Activated CD4-positive, alpha-beta T cell treated with anti-CD3 and anti-CD28 coated beads for 48 hours (primary cell): ENCODE data around the gene PNPLA7.

ENCODE experiments used
- DNase-seq: peaks from one replicate; pipeline ENCODE4 v3.0.0-alpha.2; 2020

Gene PNPLA7

DNA sequence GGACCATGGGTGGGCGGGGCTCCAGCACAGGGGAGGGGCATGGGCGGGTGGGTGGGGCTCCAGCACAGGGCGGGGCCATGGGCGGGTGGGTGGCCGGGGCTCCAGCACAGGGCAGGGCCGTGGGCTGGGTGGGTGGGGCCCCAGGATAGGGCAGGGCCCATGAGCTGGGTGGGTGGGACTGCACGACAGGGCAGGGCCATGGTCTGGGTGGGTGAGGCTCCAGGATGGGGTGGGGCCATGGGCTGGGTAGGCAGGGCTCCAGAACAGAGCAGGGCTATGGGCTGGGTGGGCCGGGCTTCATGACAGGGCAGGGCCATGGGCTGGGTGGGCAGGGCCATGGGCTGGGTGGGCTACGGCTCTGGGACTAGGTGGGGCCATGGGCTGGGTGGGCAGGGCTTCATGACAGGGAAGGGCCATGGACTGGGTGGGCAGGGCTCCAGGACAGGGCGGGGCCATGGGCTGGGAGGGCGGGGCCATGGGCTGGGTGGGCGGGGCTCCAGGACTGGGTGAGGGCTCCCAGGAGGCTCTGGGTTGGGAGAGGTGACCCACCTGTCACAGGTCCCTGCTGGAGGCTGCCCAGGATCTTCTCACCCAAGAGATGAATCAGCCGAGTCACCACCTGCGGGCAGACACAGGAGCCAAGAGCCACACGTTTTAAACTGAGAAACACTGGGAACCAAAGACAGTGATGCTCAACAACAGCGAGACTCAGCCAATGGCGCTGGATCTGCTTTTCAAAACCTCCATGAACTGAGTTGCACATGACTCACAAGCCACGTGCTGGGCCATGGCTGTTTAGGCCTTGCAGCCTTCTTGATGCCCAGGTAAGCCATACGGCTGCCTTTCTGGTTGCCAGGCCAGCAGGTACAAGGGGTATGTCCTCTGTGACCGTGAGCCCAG is 57.5 kb downstream of the PNPLA7 start:
- peak; percentile 52 for DNase-seq

DNA sequence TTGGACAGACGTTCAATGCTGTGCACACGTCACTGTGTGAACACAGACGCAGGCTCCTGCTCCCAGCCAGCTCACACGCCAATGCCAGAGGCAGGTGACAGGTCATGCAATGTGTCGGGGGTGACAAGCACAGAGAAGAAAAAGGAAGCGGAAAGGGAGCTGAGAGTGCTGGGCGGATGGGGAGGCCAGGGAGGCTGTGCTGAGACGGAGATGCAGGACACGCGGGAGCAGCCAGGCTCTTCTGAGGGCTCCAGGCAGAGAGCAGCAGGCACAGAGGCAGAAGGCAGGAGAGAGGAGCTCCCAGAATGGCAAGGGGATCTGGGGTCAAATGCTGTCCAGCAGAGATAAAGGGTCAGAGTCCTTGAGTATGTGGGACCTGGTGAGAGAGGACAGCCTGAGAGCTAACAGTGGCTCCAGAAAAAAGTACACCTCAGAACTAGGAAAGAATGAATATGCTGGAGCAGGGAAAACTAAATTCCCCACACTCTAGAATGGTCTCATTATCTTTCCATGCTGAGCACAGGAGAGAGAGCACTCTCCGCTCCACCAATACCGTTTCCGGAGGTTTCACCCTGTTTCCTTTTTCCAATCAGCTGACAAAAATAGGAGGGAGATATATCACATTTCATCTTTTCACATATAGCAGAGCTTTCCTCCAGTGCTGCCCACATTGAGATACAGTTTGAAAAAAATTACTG is 58.3 kb downstream of the PNPLA7 start:
- no peak for DNase-seq

DNA sequence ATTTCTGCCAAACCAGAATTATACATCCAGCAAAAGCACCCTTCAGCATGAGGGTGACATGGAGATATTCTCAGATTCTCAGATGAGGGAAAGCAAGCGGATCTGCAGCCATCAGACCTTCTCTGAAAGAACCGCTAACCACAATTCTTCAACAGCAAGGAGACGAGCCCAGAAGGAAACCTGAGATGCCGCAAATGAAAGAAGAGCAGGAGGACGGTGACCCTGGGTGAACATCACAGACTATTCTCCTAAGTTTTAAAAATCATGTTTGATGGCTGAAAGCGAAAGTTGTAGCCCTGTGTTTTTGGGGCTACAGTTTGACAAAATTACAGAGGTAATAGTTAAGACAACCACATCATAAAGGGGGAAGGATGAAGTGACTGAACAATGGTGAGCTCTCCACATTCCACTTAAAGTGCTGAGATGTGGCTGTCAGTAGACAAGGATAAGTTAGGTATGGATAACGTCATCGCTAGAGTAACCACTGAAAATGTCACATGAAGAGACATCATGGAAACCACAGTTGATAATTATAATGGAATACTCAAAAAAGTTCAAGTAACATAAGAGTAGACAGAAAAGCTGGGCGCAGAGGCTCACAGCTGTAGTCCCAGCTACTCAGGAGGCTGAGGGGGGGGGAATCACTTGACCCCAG is 59.5 kb downstream of the PNPLA7 start:
- no peak for DNase-seq

DNA sequence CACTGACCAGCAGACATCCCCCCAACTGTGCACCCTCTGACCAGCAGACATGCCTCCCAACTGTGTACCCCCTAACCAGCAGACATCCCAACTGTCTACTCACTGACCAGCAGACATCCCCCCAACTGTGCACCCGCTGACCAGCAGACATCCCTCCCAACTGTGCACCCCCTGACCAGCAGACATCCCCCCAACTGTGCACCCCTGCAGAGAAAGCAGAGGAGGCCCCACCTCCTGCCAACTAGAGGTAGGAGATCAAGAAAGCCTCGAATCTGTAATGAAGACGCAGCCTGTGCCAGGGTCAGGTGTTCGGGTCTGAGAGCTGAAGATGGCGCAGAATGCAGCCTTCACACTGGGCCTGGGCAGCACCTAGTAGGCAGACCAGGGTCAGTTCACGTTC is 61.3 kb downstream of the PNPLA7 start:
- DNase-seq = no peak

DNA sequence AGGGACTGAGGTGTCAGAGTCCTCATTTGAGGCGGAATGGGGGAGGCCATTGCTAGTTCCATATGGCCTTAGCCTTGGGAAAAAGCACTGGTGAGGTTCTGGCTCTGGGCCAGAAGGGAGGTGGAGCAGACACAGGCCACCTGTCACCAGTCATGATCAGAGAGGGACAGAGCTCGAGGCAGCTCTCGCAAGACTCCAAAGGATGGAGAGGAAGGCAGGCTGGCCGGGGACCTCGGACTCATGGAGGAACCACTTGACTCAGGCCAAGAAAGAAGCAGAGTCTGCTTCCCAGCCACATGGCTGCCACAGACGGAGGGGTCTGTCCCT is 61.9 kb downstream of the PNPLA7 start:
- no peak for DNase-seq

DNA sequence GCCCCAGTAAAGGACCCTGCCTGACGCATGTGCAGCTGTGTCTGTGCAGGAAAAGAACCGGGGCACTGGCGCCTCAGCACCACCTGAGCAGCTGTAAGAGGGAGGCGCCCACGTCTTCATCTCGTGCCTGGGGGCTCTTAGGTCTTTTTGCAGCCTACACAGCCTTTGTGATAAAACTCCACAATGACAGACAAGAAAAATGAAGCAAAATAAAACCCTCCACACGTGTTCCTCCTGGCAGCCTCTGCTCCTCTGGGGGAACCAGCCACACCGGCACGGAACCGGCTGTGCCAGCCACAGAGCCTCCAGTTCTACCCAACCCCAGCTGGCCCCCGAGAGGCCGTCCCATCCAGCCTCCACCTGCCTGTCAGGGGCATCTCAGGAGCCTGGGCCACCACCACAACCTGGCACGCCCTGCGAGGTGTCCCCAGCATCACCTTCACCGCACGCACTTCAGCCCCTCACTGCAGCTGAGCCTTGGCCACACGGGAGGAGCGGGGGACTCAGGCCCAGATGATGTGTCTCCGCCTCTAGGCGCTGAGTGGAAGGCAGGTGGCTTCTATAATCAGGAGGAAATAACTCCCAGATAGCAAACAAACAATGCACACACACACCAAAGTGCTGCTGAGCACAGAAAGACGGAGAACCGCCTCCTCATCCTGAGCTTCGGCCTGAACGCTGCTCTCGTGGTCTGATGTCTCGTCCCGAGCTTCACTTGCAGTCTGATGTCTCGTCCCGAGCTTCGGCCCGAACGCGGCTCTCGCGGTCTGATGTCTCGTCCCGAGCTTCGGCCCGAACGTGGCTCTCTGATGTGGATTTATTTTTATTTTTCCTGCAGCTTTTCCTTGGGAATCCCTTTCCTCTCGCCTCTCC is 62.5 kb downstream of the PNPLA7 start:
- DNase-seq = no peak

DNA sequence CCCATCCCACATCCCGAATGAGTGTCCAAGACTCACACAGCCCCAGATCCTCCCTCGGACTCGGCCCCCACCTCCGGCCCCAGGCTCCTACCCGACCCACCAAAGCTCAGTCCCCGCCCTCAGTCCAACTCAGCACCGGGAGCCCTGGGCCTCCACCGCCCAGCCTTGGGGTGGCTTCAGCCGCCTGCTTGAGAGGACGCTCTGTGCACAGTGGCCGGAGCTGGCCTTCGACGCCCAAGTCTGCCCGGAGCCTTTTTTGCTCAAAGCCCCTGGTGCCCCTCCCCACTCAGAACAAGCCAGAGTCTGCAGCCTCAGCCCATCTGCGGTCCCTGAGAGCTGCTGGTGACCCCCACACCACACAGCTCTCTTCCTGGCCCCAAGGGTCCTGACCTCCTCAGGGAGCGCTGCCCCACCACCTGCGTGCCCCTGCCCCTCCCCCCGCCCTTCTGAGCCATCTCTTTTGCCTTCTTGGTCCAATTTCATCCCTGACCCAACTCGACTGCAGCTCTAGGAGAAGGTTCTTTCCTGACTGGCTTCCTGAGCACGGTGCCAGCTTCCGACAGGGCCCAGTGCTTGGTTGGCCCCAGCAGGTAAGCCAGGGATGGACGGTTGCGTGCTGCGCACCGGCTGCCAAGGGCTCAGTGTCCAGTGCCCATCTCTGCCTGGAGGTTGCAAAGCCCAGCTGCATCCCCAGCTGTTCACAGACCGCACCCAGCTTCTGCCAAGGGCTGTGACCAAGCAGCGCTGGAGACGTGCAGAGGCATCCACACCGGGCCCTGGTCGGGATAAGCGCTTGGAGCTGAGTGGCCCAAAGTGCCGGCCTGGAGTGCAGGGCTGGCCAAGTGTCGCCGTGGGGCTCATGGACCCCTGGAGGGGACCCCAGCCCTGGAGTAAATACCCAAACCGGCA is 63.4 kb downstream of the PNPLA7 start:
- DNase-seq = no peak

DNA sequence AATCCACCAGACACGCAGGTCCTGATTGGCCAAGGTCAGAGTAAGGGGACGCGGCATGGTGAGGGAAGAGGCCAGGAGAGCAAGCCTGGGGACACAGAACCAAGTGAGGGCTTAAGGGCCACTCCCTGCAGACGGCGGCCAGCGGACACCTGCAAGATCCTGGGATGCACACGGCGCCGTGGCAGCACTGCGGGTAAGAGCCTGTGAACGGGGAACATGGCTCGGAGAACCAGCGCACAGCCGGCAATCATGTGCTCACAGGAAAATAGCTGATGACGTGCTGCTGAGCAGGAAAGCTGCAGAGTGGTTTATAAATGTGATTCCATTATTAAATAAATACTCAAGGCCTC is 64.1 kb downstream of the PNPLA7 start:
- no peak for DNase-seq

DNA sequence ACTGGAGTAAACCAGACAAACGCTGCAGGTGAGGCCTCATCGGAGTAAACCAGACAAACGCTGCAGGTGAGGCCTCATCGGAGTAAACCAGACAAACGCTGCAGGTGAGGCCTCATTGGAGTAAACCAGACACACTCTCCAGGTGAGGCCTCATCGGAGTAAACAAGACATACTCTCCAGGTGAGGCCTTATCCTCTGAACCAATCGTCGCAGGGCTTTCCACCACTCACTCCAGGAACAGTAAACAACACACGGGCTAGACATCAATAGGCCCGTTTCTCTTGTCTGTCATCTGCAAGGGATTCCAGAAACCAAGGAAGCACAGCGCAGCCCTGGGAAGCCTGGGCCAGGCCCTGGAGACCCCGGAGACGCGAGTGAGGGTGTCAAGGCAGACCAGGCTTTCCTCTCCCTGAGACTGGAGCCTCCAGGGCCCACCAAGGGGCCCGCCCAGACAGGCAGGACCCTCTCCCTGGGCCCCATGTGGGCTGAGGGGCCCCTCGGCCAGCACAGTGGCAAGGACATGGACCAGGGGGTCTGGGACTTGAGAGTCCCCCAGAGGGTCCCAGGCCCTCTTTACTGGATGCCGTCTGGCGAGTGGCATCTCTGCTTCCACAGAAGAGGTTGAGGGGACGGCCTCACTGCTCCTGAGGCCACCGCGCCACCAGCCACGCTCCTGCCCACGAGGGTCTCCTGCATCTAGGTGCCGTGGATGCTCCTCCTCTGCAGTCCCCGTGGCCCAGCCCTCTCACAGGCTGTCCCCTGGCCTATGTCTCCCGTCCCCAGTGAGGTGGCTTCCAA is 64.7 kb downstream of the PNPLA7 start:
- no peak for DNase-seq

DNA sequence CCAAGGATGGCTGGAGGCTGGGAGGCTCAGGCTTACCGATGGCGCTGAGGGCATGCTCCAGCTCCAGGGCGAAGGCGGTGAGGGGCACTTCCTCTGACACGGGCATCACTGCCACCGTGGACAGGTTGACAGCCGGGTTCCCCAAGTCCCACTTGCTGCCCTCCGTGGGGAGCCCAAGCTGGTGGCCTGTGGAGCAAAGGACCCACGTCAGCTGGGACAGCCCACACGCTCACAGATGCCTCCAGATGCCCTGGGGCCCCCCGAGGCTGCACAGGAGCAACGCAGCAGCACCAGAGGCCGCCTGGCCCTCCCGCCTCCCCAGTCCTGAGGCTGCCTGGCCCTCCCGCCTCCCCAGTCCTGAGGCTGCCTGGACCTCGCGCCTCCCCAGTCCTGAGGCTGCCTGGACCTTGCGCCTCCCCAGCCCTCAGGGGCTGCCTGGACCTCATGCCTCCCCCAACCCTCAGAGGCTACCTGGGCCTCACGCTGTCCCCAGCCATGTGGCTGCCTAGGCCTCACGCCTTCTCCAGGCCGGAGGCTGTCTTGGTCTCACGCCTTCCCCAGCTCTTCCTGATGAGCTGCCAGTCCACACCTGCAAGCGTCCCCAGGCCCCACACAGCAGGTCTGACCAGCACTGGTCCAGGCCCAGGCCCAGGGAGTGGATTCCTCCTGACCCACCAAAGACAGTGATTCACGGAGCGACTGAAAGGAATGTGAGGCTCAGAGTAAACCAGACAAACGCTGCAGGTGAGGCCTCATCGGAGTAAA is 65.5 kb downstream of the PNPLA7 start:
- DNase-seq = no peak

DNA sequence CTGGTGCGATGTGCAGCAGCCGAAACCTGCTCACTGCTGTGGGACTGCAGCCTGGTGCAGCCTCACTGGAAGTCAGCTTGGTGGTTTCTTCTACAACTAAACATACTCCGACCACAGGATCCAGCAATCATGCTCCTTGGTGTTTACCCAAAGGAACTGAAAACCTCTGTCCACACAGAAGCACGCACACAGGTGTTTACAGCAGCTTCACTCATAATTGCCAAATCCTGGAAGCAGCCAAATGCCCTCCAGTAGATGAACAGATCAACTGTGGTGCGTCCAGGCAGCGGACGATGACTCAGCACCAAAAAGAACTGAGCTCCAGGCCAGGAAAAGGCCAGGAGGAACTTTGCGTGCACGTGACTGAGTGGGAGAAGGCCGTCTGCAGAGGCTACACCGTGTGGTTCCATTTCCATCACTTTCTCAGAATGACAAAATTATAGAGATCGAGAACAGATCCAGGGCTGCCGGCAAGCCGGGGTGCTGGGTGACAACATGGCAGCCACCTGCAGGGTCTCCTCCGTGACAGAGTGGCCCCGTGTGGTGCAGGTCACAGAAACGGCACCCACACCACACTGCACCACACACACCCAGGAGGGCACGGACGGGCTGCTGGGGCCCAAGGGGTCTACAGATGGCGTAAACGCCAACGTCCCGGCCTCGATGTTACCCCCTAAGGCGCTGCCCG is 68.0 kb downstream of the PNPLA7 start:
- no peak for DNase-seq

DNA sequence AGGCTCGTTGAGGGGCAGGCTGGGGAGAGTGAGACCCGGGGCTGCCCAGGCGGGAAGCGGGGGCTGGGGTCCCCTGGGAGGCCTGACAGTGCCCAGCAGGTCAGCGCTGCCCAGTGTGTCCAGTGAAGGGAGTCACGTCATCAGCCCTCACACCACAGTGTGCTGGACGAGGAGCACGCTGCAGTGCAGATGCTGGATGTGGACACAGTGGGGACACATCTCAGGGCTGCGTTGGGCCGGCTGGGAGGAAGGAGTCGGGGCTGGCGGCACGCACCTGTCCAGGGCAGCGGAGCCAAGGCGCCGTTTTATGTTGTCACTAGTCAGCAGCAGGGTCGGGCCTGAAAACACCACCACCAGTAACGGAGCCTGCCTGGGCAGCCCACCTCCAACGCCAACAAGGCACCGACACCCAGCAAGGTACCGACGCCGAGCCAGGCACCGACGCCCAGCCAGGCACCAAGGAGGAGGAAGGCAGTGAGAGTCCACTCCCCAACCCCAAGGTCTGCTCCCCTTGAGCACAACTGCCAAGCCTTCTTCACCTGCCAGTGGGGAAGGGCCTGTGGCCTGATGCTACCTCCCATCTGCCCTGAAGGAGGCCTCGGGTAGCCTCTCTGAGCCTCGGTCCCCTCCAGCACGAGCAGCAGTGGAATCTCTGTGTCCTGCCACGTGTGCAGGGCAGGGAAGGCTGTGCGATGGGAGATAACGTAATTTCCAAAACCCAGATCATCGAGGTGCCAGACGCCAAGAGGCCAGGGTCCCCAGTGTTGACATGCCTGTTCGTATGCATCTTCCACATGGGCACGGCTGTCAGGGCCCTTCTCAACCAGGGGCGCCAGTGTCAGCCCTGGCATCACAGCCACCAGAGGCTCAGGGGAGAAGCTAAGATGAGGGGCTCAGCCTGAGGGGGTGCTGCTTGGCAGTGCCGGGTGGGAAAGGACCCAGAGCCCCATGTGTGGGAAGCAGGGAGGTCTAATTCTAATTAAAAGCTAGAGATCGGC is 69.2 kb downstream of the PNPLA7 start:
- DNase-seq = no peak

DNA sequence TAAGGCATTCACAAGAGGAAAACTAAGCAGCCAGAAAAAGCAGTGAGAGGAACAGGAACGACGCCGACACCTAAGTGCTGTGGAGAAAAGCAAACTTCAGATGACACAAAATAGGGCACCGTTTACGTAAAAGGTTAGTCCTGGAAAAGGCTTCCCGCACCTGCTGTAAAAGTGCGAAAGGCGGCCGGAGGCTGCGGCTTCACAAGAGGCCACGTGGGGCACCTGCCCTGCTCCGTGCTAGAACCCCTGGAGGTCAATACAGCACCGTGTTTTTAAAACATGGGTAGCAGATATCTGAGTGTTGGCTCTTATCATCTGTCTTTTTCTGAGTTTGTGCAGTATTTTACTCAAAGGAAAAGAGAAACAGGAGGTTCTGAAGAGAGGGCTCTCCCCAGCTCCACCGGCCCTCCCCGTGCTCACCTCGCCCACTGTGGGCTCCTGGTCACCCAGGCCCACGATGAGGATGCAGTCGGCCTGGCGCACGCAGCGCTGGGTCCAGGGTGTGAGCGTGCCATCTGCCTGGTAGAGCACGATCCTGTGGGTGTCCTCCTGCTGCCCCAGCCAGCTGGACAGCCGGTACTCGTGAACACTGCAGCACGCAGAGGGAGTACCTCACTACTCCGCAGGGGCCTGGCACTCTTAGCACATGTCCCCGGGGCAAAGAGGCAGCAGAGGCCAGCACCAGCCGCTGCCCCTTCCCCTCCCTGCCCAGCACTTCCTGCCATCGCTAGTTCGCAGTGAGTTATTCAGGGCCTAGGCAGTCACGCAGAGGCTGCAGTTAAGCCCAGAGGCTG is 70.1 kb downstream of the PNPLA7 start:
- no peak for DNase-seq

DNA sequence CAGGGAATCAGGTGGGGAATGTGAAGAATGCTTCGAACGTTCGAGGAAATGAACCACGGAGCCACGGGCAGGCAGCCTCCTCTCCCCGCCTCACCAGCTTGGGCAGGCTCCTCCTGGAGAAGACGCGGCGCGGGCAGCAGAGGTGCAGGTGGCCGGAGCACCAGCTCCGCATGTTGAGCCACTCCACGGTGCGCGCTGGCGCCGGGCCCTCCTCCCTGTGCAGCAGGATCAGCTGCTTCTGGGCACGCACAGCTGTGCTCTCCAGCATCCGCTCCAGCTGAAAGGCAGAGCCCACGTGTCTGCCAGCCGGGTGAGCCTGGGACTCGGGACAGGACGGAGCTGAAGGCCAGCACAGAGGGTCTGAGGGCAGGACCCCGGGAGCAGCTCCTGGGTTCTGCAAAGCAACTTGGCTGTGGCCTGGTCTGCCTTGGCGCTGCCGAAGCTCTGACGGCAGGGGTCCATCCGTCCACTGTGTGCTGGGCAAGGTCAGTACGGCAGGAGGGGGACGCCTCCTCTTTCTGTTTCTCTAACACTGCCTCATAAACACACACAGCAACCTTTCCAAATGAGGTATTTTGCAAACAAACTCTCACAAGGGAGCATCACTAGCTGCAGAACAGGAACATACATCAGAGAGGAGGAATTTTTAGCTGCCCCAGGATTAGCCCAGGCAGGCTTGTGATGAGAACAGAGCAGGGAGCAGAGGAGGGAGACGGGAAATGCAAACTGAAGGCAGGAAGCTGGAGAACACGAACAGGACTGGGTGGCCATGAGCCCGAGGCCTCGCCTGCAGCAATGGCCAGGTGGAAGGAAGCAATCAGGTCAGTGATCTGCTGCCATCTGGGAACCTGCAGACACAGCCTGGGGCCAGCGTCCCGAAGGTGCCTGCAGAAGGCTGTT is 71.0 kb downstream of the PNPLA7 start:
- DNase-seq = no peak

DNA sequence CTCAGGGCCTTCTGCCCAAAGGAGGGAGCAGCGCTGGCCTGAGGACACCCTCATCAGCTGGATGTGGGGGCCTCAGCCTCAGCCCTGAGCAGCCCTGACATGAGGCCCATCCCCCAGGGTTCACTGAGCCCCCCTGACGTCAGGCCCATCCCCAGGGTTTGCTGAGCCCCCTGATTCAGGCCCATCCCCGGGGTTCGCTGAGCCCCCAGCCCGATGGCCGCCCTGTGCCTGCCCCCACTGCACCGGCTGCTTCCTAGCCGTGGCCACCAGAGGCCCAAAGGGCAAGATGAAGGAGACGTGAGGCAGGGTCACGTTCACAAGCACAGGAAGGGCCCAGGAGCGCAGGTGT is 71.6 kb downstream of the PNPLA7 start:
- DNase-seq = no peak

DNA sequence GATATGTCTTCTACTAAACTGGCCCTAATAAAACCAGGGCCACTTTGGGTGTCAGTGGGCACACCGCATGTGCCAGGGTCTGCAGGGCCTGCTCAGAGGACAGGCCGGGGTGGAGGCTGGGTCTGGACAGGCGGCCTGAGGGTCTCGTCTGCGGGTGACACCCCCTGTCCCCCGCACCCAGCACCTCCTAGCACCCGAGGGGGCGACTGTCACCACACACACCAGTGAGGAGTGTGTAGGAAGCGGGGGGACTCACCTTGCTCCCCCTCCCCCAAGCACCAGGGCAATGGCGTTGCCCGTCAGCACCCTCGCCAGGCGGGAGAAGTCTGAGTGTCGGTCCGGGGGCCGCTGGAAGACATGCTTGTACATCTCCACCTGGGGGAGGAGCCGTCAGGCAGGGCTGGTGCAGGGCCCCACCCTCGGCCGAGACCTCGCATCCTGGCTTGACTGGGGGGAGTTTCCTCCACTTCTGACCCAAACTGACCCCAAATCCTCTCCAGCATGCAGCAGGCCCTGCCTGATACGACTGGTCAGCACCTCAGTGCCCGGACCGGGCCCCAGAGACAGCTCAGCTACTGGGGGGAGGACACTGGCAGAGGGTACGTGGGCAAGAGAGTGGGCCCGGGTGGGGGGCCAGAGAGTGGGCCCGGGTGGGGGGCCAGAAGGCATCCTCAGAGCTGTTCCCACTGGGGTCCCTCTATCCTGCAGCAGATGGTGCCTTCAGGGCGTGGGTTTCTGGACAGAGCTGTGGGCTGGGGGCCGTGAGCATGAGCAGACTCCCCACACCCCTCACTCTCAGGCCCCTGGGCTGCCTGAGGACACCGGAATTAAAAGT is 72.2 kb downstream of the PNPLA7 start:
- no peak for DNase-seq
